ENCODE data around the gene BRIP1.
"Not testable (repeated sequence)": the region's sequence is repeated elsewhere in the genome, so short reads cannot be mapped to it uniquely, and the experiment has no call there.

BRIP1 gene

GRCh38 chr17:61862975-61863800 is at the start of gene BRIP1:
TSS of gene BRIP1 (minus strand) at chr17:61863528. CDS start at chr17:61861539, 1,989 bp downstream.
- DNase-seq, result peak; percentile 85

GRCh38 chr17:61908292-61909037 is 45.1 kb upstream of the BRIP1 start:
- no peak for DNase-seq

- DNase-seq, result no peak
Measured at GRCh38 chr17:61907361-61907760, 44.0 kb upstream of the BRIP1 start.

- DNase-seq, result no peak
Measured at GRCh38 chr17:61904094-61904710, 40.9 kb upstream of the BRIP1 start.

- no peak for DNase-seq
Measured at GRCh38 chr17:61903251-61903650, 39.9 kb upstream of the BRIP1 start.

- DNase-seq, result no peak
Measured at GRCh38 chr17:61897548-61898180, 34.3 kb upstream of the BRIP1 start.

- no peak for DNase-seq
Measured at GRCh38 chr17:61895391-61895790, 32.1 kb upstream of the BRIP1 start.

- not testable (repeated sequence) for DNase-seq
Measured at GRCh38 chr17:61894310-61894709, 31.0 kb upstream of the BRIP1 start.

- DNase-seq, result not testable (repeated sequence)
Measured at GRCh38 chr17:61887733-61888132, 24.4 kb upstream of the BRIP1 start.

GRCh38 chr17:61885865-61886264 is 22.5 kb upstream of the BRIP1 start:
- not testable (repeated sequence) for DNase-seq

GRCh38 chr17:61884864-61885263 is 21.5 kb upstream of the BRIP1 start:
- DNase-seq, result no peak

- no peak for DNase-seq
Measured at GRCh38 chr17:61880589-61881102, 17.3 kb upstream of the BRIP1 start.

- DNase-seq, result no peak
Measured at GRCh38 chr17:61878984-61879612, 15.8 kb upstream of the BRIP1 start.

- DNase-seq, result no peak
Measured at GRCh38 chr17:61878520-61878919, 15.2 kb upstream of the BRIP1 start.

- DNase-seq, result no peak
Measured at GRCh38 chr17:61877837-61878236, 14.5 kb upstream of the BRIP1 start.

GRCh38 chr17:61875804-61876203 is 12.5 kb upstream of the BRIP1 start:
- no peak for DNase-seq

GRCh38 chr17:61875285-61875684 is 12.0 kb upstream of the BRIP1 start:
- no peak for DNase-seq

GRCh38 chr17:61874075-61874474 is 10.7 kb upstream of the BRIP1 start:
- DNase-seq, result no peak

GRCh38 chr17:61872099-61872498 is 8.8 kb upstream of the BRIP1 start:
- no peak for DNase-seq

GRCh38 chr17:61869138-61869537 is 5.8 kb upstream of the BRIP1 start:
- no peak for DNase-seq

GRCh38 chr17:61868074-61868473 is 4.7 kb upstream of the BRIP1 start:
- no peak for DNase-seq

- no peak for DNase-seq
Measured at GRCh38 chr17:61867033-61867432, 3.7 kb upstream of the BRIP1 start.

- no peak for DNase-seq
Measured at GRCh38 chr17:61863801-61864126, 436 bp upstream of the BRIP1 start.
